A549 (cell line): ENCODE results near the gene THBS2. TPM values are rescaled to one million over a fixed set of nuclear protein-coding genes. Genes with fewer than 3 reads are reported as not detected.

Source experiments
- ATAC-seq, 2 experiments: fragments of 200-7000 bp in 1 of 2; fragments of >200 bp in 1 of 2; cut with Nextera tagmentation in 1 of 2; cut with Tn5 transposase in 1 of 2; 3 replicates each; pipeline versions ENCODE4 v1.8.0 to v1.9.1; 2018 to 2020; ENCODE audit warnings: mild to moderate bottlenecking in 1 of 2, moderate library complexity in 1 of 2
- CTCF ChIA-PET: fragments of 300-600 bp; sonication (Branson Sonifier 250); formaldehyde crosslinking; extraction: SDS; loops from one replicate; lab custom pipeline; 2021; ENCODE audit warnings: antibody characterized with exemption, inconsistent platforms; lab: Yijun Ruan, JAX
- POLR2A ChIA-PET: fragments of 350-600 bp; formaldehyde crosslinking; extraction: SDS; loops from one replicate; lab custom pipeline; 2021; ENCODE audit warnings: antibody characterized with exemption, inconsistent platforms; lab: Yijun Ruan, JAX
- DNase-seq, 2 experiments: peaks; one replicate each; pipeline versions ENCODE4 v3.0.0 to v3.0.0-alpha.2; 2011 to 2016; ENCODE audit warnings: low read depth in 1 of 2, low spot score in 1 of 2
- FAIRE-seq: peaks from 2 replicates; lab custom pipeline; 2011; peaks lifted over from hg19 to GRCh38; lab: Jason Lieb, UNC
- H3K27ac ChIP-seq, 2 experiments: fragments of >200 bp; sonication (Bioruptor Twin); formaldehyde crosslinking; 3 replicates each; pipeline ENCODE4 v1.5.1; 2016 to 2017
- H3K4me1 ChIP-seq: fragments of >200 bp; sonication (Bioruptor Twin); formaldehyde crosslinking; 3 replicates; pipeline ENCODE4 v1.6.1; 2016
- H3K4me2 ChIP-seq: fragments of >200 bp; sonication (Bioruptor Twin); formaldehyde crosslinking; 3 replicates; pipeline ENCODE4 v1.6.1; 2016
- H3K4me3 ChIP-seq: fragments of >200 bp; sonication (Bioruptor Twin); formaldehyde crosslinking; 3 replicates; pipeline ENCODE4 v1.5.1; 2016
- H3K9me3 ChIP-seq: fragments of >200 bp; sonication (Bioruptor Twin); formaldehyde crosslinking; 3 replicates; pipeline ENCODE4 v1.6.1; 2016
- CBX2 ChIP-seq: fragments of 200-600 bp; sonication (generic); IDR thresholded peaks from 2 replicates; pipeline ENCODE4 v1.6.1; 2016; ENCODE audit warnings: low read depth, mild to moderate bottlenecking, borderline replicate concordance
- CBX8 ChIP-seq: fragments of 200-600 bp; sonication (generic); IDR thresholded peaks from 2 replicates; pipeline ENCODE4 v1.6.1; 2016
- CHD4 ChIP-seq: fragments of 200-600 bp; sonication (generic); IDR thresholded peaks from 2 replicates; pipeline ENCODE4 v1.6.1; 2016; ENCODE audit warnings: antibody characterized with exemption, mild to moderate bottlenecking, borderline replicate concordance
- EHMT2 ChIP-seq: fragments of 200-600 bp; sonication (generic); IDR thresholded peaks from 2 replicates; pipeline ENCODE4 v1.6.1; 2016; ENCODE audit warnings: antibody characterized with exemption, low read depth, mild to moderate bottlenecking, moderate library complexity
- FOSB ChIP-seq: fragments of 250-450 bp; sonication (Bioruptor Pico); IDR thresholded peaks from 2 replicates; pipeline ENCODE4 v1.5.0; 2020; ENCODE audit warnings: mild to moderate bottlenecking, moderate library complexity
- FOSL2 ChIP-seq, 2 experiments: fragments of 450-650 bp in 1 of 2; fragments of >200 bp in 1 of 2; sonication (Bioruptor Twin) in 1 of 2; formaldehyde crosslinking; IDR thresholded peaks; 2 replicates each; pipeline versions ENCODE4 v1.5.0 to v1.6.1; 2016 to 2020; ENCODE audit warnings: mild to moderate bottlenecking in 1 of 2, moderate library complexity in 1 of 2
- FOXS1 ChIP-seq: fragments of 250-450 bp; sonication (Bioruptor Pico); IDR thresholded peaks from 2 replicates; pipeline ENCODE4 v1.5.0; 2020; ENCODE audit warnings: mild to moderate bottlenecking, moderate library complexity
- HMGXB4 ChIP-seq: fragments of 250-450 bp; sonication (Bioruptor Pico); IDR thresholded peaks from 2 replicates; pipeline ENCODE4 v1.5.0; 2021; ENCODE audit warnings: mild to moderate bottlenecking, moderate library complexity, borderline replicate concordance
- JUN ChIP-seq, 2 experiments: fragments of >200 bp; sonication (Bioruptor Twin); formaldehyde crosslinking; IDR thresholded peaks; 2 replicates in 1 of 2; 3 replicates in 1 of 2; pipeline ENCODE4 v1.6.1; 2016 to 2017
- KDM1A ChIP-seq: fragments of 200-600 bp; sonication (generic); IDR thresholded peaks from 2 replicates; pipeline ENCODE4 v1.6.1; 2016; ENCODE audit warnings: low read depth, mild to moderate bottlenecking
- MAFK ChIP-seq: fragments of 450-650 bp; IDR thresholded peaks from 2 replicates; pipeline ENCODE4 v1.6.1; 2014; ENCODE audit not compliant: partially characterized antibody
- MAZ ChIP-seq: fragments of 150-350 bp; IDR thresholded peaks from 2 replicates; pipeline ENCODE4 v1.6.1; 2014; ENCODE audit warnings: antibody characterized with exemption, low read depth, low read length, borderline replicate concordance
- NFE2L2 ChIP-seq: fragments of 150-350 bp; conservative IDR thresholded peaks from 2 replicates; pipeline ENCODE4 v1.6.1; 2014; ENCODE audit warnings: low read length
- PBX3 ChIP-seq: IDR thresholded peaks from 2 replicates; pipeline ENCODE4 v1.6.1; 2012
- PHF8 ChIP-seq: fragments of 200-600 bp; sonication (generic); IDR thresholded peaks from 2 replicates; pipeline ENCODE4 v1.6.1; 2016; ENCODE audit warnings: low read depth, mild to moderate bottlenecking, antibody characterized with exemption, moderate library complexity, borderline replicate concordance
- POLR2AphosphoS2 ChIP-seq: conservative IDR thresholded peaks from 2 replicates; pipeline ENCODE4 v1.6.1; 2012; ENCODE audit warnings: low read length, improper control_type of control experiment, inconsistent platforms
- RAD21 ChIP-seq, 2 experiments: fragments of >200 bp in 1 of 2; sonication (Bioruptor Twin) in 1 of 2; formaldehyde crosslinking in 1 of 2; IDR thresholded peaks in 1 of 2; conservative IDR thresholded peaks in 1 of 2; 2 replicates in 1 of 2; 3 replicates in 1 of 2; pipeline ENCODE4 v1.6.1; 2012 to 2018; ENCODE audit warnings: inconsistent platforms in 1 of 2
- REST ChIP-seq: fragments of 200-600 bp; sonication (generic); IDR thresholded peaks from 2 replicates; pipeline ENCODE4 v1.6.1; 2016; ENCODE audit warnings: antibody characterized with exemption, mild to moderate bottlenecking, moderate library complexity
- RFX5 ChIP-seq: fragments of 450-650 bp; IDR thresholded peaks from 2 replicates; pipeline ENCODE4 v1.7.1; 2014; ENCODE audit warnings: antibody characterized with exemption, mild to moderate bottlenecking, moderate library complexity
- ZFP36 ChIP-seq: fragments of 450-650 bp; IDR thresholded peaks from 2 replicates; pipeline ENCODE4 v1.6.1; 2014; ENCODE audit warnings: borderline replicate concordance; ENCODE audit not compliant: partially characterized antibody
- WGBS: methylation state at CpG from one replicate; pipeline ENCODE4 v1.1.6; 2017; ENCODE audit errors: missing lambda C conversion rate; 5-methylcytosine and 5-hydroxymethylcytosine counted together
- polyA plus RNA-seq, 4 experiments: library from polyadenylated mRNA; depleted of rRNA in 3 of 4; stranded (reverse); fragments of >200 nt; fragmentation: RNase III in 1 of 4; extraction: RNeasy Plus Mini Kit Qiagen cat#74134 plus additional on column Dnase treatment in 1 of 4; gene quantifications; 2 replicates in 3 of 4; 3 replicates in 1 of 4; pipeline ENCODE4 v1.2.3, GENCODE V29; 2011 to 2017
- TF ChIP-seq, protein P1 (sequence below): fragments of >200 bp; sonication (Bioruptor Twin); formaldehyde crosslinking; IDR thresholded peaks from 3 replicates; pipeline ENCODE4 v1.5.1; 2016
- TF ChIP-seq, protein P2 (sequence below): fragments of 250-450 bp; sonication (Bioruptor Pico); IDR thresholded peaks from 2 replicates; pipeline ENCODE4 v1.5.0; 2020; ENCODE audit warnings: low read depth, mild to moderate bottlenecking, moderate library complexity
- TF ChIP-seq, protein P3 (sequence below): fragments of 150-350 bp; IDR thresholded peaks from 2 replicates; pipeline ENCODE4 v1.6.1; 2014; ENCODE audit warnings: low read depth, mild to moderate bottlenecking, low read length
- TF ChIP-seq, protein P4 (sequence below): IDR thresholded peaks from 2 replicates; pipeline ENCODE4 v1.6.1; 2012; ENCODE audit warnings: low read depth, borderline replicate concordance

The THBS2 gene
- polyA plus RNA-seq, 2 of the 4 experiments (the other 2 are of a cell fraction), result 0.01 to 0.06 TPM

GRCh38 chr6:169240591-169241390 lies 12.9 kb downstream of the THBS2 start (continued):
- TF ChIP-seq, protein P1, sequence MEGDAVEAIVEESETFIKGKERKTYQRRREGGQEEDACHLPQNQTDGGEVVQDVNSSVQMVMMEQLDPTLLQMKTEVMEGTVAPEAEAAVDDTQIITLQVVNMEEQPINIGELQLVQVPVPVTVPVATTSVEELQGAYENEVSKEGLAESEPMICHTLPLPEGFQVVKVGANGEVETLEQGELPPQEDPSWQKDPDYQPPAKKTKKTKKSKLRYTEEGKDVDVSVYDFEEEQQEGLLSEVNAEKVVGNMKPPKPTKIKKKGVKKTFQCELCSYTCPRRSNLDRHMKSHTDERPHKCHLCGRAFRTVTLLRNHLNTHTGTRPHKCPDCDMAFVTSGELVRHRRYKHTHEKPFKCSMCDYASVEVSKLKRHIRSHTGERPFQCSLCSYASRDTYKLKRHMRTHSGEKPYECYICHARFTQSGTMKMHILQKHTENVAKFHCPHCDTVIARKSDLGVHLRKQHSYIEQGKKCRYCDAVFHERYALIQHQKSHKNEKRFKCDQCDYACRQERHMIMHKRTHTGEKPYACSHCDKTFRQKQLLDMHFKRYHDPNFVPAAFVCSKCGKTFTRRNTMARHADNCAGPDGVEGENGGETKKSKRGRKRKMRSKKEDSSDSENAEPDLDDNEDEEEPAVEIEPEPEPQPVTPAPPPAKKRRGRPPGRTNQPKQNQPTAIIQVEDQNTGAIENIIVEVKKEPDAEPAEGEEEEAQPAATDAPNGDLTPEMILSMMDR, result no peak
- TF ChIP-seq CBX2 (no peak), NFE2L2 (no peak), RFX5 (no peak), FOXS1 (CRISPR knock-in tag) (no peak), CHD4 (no peak), EHMT2 (no peak), FOSB (CRISPR knock-in tag) (no peak), RAD21 (conservative IDR thresholded peaks at IDR 0.05 in 1 of 2, IDR thresholded peaks at IDR 0.05 in 1 of 2) (no peak), POLR2AphosphoS2 (no peak)
- TF ChIP-seq, protein P2, sequence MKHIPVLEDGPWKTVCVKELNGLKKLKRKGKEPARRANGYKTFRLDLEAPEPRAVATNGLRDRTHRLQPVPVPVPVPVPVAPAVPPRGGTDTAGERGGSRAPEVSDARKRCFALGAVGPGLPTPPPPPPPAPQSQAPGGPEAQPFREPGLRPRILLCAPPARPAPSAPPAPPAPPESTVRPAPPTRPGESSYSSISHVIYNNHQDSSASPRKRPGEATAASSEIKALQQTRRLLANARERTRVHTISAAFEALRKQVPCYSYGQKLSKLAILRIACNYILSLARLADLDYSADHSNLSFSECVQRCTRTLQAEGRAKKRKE, result no peak

GRCh38 chr6:169240125-169240524 lies 13.5 kb downstream of the THBS2 start:
- 53% methylated on average over 11 of the region's 11 CpGs for WGBS
- Histone ChIP-seq H3K4me2 (no peak overlapping the region), H3K4me1 (no peaks in the 10 kb centered on the region), H3K27ac (no peak overlapping the region), H3K9me3 (no peaks in the 10 kb centered on the region), H3K4me3 (no peak overlapping the region)
- CTCF ChIA-PET, result no interaction called here
- ATAC-seq (no peak), FAIRE-seq (no peak), DNase-seq (no peak)
- POLR2A ChIA-PET, result no interaction called here
- no peak for TF ChIP-seq CBX8
- TF ChIP-seq MAFK, result no peak
- TF ChIP-seq, protein P3, sequence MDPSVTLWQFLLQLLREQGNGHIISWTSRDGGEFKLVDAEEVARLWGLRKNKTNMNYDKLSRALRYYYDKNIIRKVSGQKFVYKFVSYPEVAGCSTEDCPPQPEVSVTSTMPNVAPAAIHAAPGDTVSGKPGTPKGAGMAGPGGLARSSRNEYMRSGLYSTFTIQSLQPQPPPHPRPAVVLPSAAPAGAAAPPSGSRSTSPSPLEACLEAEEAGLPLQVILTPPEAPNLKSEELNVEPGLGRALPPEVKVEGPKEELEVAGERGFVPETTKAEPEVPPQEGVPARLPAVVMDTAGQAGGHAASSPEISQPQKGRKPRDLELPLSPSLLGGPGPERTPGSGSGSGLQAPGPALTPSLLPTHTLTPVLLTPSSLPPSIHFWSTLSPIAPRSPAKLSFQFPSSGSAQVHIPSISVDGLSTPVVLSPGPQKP, result no peak
- TF ChIP-seq, protein P4, sequence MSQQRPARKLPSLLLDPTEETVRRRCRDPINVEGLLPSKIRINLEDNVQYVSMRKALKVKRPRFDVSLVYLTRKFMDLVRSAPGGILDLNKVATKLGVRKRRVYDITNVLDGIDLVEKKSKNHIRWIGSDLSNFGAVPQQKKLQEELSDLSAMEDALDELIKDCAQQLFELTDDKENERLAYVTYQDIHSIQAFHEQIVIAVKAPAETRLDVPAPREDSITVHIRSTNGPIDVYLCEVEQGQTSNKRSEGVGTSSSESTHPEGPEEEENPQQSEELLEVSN, result no peak
- TF ChIP-seq JUN (IDR thresholded peaks at IDR 0.05), result no peak
- TF ChIP-seq ZFP36, result no peak
- TF ChIP-seq HMGXB4 (CRISPR knock-in tag), result no peak
- no peak for TF ChIP-seq KDM1A
- TF ChIP-seq FOSL2 (IDR thresholded peaks at IDR 0.05), result no peak
- TF ChIP-seq FOSL2 (CRISPR knock-in tag; IDR thresholded peaks at IDR 0.05), result no peak
- TF ChIP-seq PHF8, result no peak
- TF ChIP-seq POLR2AphosphoS2, result no peak
- no peak for TF ChIP-seq MAZ
- TF ChIP-seq REST, result no peak
- no peak for TF ChIP-seq PBX3
